Measurements from ENCODE around the gene ELMO1. TPM values are rescaled to one million over a fixed set of nuclear protein-coding genes. Genes with fewer than 3 reads are reported as not detected.

ELMO1 gene
- total RNA-seq, 1 experiment from 2014 or later, result 1.1 TPM

- Histone ChIP-seq H3K9me3 (ENCODE audit: control insufficient read depth in 1 of 2, insufficient read depth in 1 of 2, low read depth in 1 of 2, low read length in 2 of 2) (no peaks in the 10 kb centered on the region), H3K9ac (ENCODE audit: low read length) (no peak overlapping the region), H3K4me1 (ENCODE audit: control insufficient read depth in 1 of 2, insufficient read depth in 2 of 2, low read length in 2 of 2) (no peaks in the 10 kb centered on the region), H3K27me3 (ENCODE audit: insufficient read depth, low read length) (peaks cover 53% of the 10 kb centered on the region), H3K4me3 (replicated peaks in 1 of 2; ENCODE audit: low read depth in 1 of 2, low read length in 2 of 2) (no peak overlapping the region), H3K4me2 (ENCODE audit: low read length) (no peak overlapping the region), H3K9me2 (ENCODE audit: insufficient read depth) (no peaks in the 10 kb centered on the region), H4K20me1 (ENCODE audit: insufficient read depth) (no peaks in the 10 kb centered on the region), H3K27ac (ENCODE audit: low read depth, low read length) (no peak overlapping the region), H3K36me3 (ENCODE audit: control insufficient read depth in 1 of 2, insufficient read depth in 2 of 2, low read length in 2 of 2) (no peaks in the 10 kb centered on the region), H3K79me2 (ENCODE audit: insufficient read depth, low read length) (no peaks in the 10 kb centered on the region), H2AFZ (ENCODE audit: low read depth, low read length, poor library complexity, severe bottlenecking) (no peak overlapping the region)
- DNase-seq (ENCODE audit: low read depth, low spot score) (no peak), ATAC-seq (no peak)
- intact Hi-C loops (cut with micrococcal nuclease), result no loop called here
- RAD21 ChIA-PET (ENCODE audit: low non-redundant PET in 1 of 2, low total read pairs in 2 of 2, uncharacterized antibody in 2 of 2, unreplicated experiment in 2 of 2), result no interaction called here
- no peak for TF ChIP-seq JUND (IDR thresholded peaks at IDR 0.05)
- no peak for TF ChIP-seq SP1 (IDR thresholded peaks at IDR 0.05; ENCODE audit: low read depth)
- no peak for TF ChIP-seq EZH2 (IDR thresholded peaks at IDR 0.05)
- no peak for TF ChIP-seq ELF1 (IDR thresholded peaks at IDR 0.05; ENCODE audit: borderline replicate concordance, low read depth)
- no peak for TF ChIP-seq POLR2AphosphoS5 (IDR thresholded peaks at IDR 0.05; ENCODE audit: low read depth, low read length)
- no peak for TF ChIP-seq POLR2A (IDR thresholded peaks at IDR 0.05; ENCODE audit: borderline replicate concordance, extremely low read depth, insufficient read depth, insufficient read length)
- no peak for TF ChIP-seq CBX3 (IDR thresholded peaks at IDR 0.05; ENCODE audit: low read depth)
- TF ChIP-seq SIN3A (IDR thresholded peaks at IDR 0.05; ENCODE audit: low read depth), result no peak
- no peak for TF ChIP-seq ZFX (IDR thresholded peaks at IDR 0.05)
- no peak for TF ChIP-seq TCF7L2 (IDR thresholded peaks at IDR 0.05; ENCODE audit: borderline replicate concordance, extremely low read depth, insufficient read depth, insufficient read length)
- TF ChIP-seq SRF (IDR thresholded peaks at IDR 0.05; ENCODE audit: low read depth), result no peak
- TF ChIP-seq CEBPB (IDR thresholded peaks at IDR 0.05; ENCODE audit: low read depth), result no peak
- TF ChIP-seq YY1 (IDR thresholded peaks at IDR 0.05; ENCODE audit: extremely low read depth, insufficient replicate concordance, low read depth, low read length), result no peak
- TF ChIP-seq MAX (IDR thresholded peaks at IDR 0.05), result no peak
- no peak for TF ChIP-seq RAD21 (IDR thresholded peaks at IDR 0.05; ENCODE audit: low read depth)
- TF ChIP-seq, protein P1, sequence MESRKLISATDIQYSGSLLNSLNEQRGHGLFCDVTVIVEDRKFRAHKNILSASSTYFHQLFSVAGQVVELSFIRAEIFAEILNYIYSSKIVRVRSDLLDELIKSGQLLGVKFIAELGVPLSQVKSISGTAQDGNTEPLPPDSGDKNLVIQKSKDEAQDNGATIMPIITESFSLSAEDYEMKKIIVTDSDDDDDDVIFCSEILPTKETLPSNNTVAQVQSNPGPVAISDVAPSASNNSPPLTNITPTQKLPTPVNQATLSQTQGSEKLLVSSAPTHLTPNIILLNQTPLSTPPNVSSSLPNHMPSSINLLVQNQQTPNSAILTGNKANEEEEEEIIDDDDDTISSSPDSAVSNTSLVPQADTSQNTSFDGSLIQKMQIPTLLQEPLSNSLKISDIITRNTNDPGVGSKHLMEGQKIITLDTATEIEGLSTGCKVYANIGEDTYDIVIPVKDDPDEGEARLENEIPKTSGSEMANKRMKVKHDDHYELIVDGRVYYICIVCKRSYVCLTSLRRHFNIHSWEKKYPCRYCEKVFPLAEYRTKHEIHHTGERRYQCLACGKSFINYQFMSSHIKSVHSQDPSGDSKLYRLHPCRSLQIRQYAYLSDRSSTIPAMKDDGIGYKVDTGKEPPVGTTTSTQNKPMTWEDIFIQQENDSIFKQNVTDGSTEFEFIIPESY (IDR thresholded peaks at IDR 0.05; ENCODE audit: extremely low read depth, insufficient replicate concordance, low read length), result no peak
- TF ChIP-seq, protein P2, sequence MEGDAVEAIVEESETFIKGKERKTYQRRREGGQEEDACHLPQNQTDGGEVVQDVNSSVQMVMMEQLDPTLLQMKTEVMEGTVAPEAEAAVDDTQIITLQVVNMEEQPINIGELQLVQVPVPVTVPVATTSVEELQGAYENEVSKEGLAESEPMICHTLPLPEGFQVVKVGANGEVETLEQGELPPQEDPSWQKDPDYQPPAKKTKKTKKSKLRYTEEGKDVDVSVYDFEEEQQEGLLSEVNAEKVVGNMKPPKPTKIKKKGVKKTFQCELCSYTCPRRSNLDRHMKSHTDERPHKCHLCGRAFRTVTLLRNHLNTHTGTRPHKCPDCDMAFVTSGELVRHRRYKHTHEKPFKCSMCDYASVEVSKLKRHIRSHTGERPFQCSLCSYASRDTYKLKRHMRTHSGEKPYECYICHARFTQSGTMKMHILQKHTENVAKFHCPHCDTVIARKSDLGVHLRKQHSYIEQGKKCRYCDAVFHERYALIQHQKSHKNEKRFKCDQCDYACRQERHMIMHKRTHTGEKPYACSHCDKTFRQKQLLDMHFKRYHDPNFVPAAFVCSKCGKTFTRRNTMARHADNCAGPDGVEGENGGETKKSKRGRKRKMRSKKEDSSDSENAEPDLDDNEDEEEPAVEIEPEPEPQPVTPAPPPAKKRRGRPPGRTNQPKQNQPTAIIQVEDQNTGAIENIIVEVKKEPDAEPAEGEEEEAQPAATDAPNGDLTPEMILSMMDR (IDR thresholded peaks at IDR 0.05 in 2 of 3, conservative IDR thresholded peaks at IDR 0.05 in 1 of 3; ENCODE audit: borderline replicate concordance in 1 of 3, insufficient read depth in 1 of 3, low read depth in 2 of 3, low read length in 2 of 3), result no peak
- no peak for TF ChIP-seq ATF3 (IDR thresholded peaks at IDR 0.05)
- TF ChIP-seq, protein P3, sequence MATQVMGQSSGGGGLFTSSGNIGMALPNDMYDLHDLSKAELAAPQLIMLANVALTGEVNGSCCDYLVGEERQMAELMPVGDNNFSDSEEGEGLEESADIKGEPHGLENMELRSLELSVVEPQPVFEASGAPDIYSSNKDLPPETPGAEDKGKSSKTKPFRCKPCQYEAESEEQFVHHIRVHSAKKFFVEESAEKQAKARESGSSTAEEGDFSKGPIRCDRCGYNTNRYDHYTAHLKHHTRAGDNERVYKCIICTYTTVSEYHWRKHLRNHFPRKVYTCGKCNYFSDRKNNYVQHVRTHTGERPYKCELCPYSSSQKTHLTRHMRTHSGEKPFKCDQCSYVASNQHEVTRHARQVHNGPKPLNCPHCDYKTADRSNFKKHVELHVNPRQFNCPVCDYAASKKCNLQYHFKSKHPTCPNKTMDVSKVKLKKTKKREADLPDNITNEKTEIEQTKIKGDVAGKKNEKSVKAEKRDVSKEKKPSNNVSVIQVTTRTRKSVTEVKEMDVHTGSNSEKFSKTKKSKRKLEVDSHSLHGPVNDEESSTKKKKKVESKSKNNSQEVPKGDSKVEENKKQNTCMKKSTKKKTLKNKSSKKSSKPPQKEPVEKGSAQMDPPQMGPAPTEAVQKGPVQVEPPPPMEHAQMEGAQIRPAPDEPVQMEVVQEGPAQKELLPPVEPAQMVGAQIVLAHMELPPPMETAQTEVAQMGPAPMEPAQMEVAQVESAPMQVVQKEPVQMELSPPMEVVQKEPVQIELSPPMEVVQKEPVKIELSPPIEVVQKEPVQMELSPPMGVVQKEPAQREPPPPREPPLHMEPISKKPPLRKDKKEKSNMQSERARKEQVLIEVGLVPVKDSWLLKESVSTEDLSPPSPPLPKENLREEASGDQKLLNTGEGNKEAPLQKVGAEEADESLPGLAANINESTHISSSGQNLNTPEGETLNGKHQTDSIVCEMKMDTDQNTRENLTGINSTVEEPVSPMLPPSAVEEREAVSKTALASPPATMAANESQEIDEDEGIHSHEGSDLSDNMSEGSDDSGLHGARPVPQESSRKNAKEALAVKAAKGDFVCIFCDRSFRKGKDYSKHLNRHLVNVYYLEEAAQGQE (IDR thresholded peaks at IDR 0.05; ENCODE audit: low read depth), result no peak
- no TSS peak for BruUV-seq (replicated peaks)
- POLR2A ChIA-PET, result no interaction called here
- CTCF ChIA-PET, result no interaction called here
Measured at GRCh38 chr7:37330775-37331174, 117.9 kb downstream of the ELMO1 start.
